Head of caudate nucleus (tissue), 42 donors: ENCODE measurements around the gene RSL24D1.
A peak's percentile ranks its signal among the peaks of the same experiment; 100 is the strongest.

Experiments
- DNase-seq, 42 donors: peaks; one replicate each; pipeline versions ENCODE4 v3.0.0 to v3.0.0-alpha.2; 2020 to 2021; ENCODE audit warnings: mixed read lengths in 7 of 42
- intact Hi-C: fragments of 100-400 bp; cut with DNase I; formaldehyde crosslinking; loops from one replicate; pipeline ENCODE4 v1.15.0; 2022

Gene RSL24D1

DNA sequence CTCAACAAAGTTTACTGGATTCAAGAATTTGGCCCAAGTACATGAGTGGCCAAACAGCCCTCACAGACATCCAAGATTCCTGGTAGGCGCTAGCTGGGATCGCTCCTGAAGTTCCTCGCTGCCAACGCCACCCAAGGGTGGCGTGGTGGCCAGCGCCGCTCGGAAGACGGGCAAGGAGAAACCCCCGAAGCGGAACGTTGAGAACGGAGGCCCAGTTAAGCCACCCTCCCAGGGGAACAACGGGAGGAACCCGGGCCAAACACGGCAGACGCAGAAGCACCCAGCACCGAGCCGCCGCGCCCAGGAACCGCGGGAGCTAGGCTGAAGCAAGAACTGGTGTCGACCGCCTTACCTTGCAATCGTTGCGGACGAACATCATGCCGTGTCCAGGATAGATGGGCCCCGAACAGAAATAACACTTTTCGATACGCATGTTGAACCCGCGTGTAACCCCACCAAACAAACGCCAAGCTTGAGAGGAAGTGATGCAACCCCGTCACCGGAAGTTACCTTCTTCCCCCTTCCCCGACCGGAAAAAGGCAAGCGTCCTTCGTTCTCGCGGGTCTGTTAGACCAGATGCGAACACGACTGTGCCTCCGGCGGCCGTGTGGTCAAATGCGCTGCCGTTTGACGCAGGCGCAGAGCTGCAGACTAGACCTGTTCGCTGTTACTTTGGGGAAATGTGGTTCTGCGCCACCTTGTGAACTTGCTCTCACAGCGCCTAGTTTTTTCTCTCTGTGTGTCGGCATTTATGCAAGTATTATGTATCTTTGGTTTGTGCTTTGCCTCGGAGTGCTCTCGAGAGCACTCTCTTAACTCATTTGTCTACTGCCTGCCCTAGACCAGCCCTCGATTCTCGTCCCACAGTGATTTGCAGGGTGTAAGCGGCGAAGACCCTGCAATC is at the start of gene RSL24D1:
TSS of gene RSL24D1 (minus strand) at position 484 of the 904 bp plus-strand sequence. CDS start at position 433, 51 bp downstream.
- intact Hi-C loops = loop anchor here (5.0 kb wide), 1 partner anchor 211 kb away; the partner anchor contains the start of genes CCPG1 and PIERCE2

DNA sequence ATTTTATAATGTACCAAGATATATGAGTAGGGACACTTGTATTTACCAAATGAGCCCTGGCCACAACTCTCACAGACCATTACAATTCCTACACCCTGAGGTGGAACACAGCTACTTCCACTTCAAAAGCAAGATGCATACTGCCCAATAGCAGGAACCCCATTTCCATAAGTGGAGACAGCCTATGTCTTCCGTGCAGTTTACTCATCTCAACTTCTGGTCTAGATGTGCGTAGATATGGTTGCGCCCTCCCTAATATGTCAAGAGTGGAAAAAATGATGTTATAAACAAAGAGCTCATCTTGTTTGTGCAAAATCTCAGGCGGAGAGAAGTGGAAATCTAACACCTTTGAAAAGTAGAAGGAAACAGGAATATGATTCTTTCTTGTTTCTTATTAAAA is 48.3 kb upstream of the RSL24D1 start:
- intact Hi-C loops = no loop called here
- no peak for DNase-seq

More for the DNA sequence above, at the start of gene RSL24D1:
- DNase-seq = peak; percentile 94 to 99 (median 97)

DNA sequence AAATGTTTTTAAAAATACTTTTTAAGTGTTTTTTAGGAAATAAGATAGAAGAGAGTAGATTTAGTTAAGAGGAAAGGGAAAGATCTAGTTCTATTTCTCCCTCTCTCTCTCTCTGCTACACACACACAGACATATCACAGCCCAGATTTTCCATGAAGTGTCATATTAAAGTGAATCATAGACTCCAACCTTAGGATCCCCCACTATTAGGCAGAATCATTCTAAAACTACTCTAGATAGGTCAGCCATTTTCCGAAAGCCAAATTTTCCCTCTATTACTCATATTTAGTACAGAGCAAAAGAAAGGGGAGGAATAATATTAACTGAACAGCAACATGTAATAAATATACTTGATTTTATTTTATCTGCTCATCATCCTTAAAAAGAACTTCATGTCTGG is 45.1 kb upstream of the RSL24D1 start:
- intact Hi-C loops = no loop called here

DNA sequence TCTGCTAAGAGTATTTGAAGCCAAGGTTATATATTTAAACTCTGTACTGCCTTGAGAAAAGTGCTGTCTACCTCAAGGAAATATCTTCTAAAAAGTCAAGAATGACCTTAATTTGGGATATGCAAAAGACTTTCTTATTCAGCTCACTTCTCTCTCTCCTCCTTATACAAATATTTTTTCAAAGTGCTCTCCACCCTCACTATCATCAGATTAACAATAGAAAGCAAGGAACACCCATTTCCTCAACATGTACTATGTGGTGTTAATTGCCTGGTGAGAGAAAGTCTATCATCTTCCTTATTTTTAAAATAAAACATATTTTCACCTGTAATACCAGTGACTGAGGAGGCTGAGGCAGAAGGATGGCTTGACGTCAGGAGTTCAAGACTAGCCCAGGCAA is 44.4 kb upstream of the RSL24D1 start:
- intact Hi-C loops = no loop called here
- DNase-seq = no peak

More for the DNA sequence above, 45.1 kb upstream of the RSL24D1 start:
- no peak for DNase-seq

DNA sequence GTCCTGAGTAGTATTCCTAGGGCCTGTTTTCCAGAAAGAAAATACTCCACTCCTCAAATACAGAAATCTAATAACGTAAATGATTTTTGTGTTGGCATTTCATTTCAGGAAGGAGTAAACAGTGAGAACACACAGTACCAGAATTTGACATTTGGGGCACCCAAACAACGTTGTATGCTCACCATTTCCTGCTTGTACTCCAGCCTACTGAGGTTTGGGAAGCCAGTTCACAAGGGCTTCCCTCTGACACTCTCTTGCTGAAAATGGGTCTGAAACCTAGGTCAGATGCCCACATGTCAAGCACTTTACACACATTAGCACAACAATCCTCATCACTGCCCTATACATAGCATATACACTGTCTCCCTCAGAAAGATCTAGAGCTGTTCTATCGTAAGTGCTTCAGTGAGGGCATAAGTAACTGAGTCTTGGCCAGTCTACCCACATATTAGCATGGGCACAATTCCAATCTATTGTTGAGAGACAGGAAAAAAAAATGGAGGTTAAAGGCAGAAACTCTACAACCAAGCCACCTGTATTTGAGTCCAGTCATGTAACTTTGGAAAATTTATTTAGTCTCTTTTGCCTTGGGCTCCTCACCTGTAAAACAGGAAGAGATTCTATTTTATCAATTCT is 43.5 kb upstream of the RSL24D1 start:
- intact Hi-C loops = no loop called here
- no peak for DNase-seq

DNA sequence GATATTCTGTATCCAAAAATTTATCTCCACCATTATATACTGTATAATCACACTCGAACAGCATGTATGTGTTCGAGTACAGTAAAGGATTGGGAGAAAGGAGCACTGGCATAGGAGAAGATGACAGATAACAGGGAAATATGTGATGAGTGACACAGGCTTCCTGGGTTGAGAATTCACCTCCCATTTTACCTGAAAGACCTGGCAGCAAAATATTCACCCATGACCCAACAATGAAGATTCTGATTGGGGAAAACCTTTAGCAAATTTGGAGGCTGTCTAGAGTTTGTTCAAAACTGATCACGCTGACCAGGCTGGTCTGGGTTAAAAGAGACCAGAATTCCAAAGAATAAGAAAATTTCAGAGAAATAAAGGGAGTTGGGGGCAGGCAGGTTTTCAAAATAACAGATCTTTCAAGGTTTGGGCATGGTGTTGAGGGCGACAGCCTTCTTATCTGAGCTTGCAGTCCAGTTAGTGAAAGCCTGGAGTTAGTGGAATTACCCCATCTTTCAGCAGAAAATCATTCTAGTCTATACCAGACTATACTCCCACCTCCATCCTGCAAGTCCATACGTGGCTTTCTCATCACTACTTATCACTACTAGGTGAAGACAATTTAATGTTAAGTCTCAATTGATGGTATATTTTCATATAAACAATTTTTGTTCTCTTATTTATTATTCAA is 42.8 kb upstream of the RSL24D1 start:
- intact Hi-C loops = no loop called here
- no peak for DNase-seq

DNA sequence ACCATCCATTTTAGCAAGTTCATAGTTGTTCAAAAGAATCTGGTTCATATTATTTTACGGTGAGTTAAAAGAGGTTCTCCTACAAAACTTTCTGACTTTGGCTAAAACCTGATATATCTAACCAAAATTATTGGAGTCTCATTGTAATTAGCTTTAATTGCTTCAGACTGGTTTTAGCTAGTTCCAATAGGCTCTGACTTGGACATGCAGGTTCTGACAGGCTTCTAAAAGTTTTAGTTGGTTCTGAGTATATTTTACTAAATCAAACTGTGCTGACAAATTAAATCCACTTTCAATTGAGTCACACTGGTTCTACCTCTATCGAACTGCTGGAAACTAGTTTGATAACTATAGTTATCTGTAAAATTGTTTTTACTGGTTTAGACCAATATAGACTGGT is 42.1 kb upstream of the RSL24D1 start:
- DNase-seq = no peak
- intact Hi-C loops = no loop called here

DNA sequence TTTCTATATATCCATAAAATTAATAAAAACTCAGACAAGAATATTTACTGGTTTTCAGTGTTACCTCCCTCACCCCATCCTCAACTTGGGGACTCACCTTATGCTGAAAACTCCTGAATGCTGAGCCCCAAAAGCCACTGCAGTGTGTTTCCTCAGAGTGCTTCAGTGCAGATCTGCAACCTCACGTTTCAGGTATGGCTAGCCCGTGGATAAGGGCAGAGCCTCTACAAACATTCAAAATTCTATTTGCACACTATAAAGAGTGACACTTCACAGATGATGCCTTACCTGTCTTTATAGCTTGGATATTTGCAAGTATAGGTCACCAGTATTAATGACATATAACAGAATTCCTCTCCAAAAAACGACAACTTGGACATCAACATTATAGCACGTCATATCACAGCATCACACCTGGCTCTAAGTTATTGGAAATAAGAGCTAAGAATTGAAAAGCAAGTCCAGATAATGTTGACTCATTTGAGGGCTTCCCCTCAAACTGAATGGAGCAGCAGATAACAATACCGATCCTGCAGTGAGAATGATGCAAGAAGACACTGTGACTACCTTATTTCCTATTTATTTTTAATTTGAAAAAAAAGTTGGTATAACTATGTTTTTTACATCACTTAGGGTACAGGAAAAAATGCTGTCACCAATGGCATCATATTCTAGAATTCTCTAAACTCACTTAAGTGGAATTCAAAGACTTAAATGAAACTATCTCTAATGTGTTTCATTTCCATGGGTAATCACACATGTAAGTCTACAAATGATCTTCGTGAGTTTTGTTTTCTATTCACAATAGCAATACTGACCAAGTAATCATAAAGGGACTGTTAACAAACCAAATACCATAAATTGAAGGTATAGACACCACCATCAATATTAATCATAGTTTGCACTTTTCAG is 40.7 kb upstream of the RSL24D1 start:
- intact Hi-C loops = no loop called here
- no peak for DNase-seq

DNA sequence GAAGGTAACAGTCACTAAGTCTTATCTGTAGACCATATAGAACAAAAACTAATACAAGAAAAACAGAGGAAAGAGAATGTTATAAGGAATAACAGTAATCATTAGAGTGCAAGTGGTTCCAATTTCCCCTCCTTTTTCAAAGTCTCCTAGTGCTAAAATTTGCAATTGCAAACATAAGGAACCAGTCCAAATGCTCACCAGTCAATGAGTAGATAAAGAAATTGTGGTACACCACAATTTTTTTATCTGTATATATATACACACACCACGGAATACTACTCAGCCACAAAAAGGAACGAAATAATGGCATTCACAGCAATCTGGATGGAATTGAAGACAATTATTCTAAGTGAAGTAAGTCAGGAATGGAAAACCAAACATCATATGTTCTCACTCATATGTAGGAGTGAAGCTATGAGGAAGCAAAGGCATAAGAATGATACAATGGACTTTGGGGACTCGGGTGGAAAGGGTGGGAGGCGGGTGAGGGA is 38.9 kb upstream of the RSL24D1 start:
- no peak for DNase-seq
- intact Hi-C loops = no loop called here

DNA sequence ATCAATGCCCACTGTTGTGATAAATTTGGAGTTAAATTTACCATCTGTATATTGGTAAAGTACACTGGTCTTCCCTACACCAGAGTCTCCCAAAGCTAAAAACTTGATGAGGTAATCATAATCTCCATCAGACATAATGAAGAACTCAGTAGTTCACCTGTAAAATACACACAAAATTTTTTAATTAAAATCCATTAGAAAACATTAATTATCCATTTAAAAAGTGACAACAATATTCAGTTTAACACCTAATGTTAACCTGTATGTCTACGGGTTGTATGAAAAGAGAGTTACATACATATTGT is 38.0 kb upstream of the RSL24D1 start:
- DNase-seq = no peak
- intact Hi-C loops = no loop called here

DNA sequence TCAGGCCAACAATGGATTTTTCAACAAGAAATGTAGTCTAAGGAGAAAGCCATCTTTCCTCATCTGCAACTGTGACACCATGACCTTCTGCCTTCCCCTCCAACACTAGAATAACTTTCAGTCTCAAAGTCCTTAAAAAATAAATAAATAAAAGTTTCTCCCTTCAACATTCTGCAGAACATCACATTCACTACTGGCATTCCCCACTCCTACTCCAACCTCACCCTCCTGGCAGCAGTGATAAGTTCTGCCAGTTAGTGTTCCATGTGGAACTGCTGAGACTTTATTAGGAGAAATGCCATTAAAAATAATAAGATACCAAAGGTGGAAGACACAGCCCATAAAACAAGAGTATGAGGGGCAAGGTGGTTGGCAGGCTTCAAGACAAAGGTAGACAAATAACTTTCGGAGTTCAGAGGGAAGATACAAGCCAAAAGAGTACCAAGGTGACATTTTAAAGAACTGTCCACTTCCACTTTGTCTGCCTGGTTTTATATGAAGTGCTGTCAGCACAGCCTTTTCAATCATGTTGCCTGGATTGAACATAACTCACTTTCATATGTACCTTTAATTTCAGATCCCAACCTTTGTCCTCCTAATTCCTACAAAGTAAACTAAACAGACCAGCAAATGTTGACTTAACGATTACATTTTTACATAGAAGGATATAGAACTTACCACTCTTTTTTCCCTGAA is 37.5 kb upstream of the RSL24D1 start:
- intact Hi-C loops = no loop called here
- no peak for DNase-seq

DNA sequence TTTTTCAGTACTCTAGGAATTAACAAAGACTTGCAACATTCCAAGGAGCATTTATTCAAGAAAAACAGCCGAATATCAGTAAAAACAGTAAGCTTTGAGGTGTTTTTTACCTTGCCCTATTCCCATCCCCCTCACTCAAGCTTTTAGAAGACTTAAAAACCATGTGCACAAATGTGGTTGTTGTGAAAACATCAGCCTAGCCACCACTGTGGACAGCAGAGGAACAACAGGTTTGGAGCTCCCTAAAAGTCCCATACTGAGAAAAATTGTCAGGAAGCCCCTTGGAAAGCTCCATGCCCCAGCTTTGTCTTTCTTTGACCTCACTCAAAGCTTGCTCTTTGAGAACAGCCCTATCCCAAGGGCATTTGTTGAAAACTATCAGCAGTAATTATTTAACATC is 34.7 kb upstream of the RSL24D1 start:
- intact Hi-C loops = no loop called here

DNA sequence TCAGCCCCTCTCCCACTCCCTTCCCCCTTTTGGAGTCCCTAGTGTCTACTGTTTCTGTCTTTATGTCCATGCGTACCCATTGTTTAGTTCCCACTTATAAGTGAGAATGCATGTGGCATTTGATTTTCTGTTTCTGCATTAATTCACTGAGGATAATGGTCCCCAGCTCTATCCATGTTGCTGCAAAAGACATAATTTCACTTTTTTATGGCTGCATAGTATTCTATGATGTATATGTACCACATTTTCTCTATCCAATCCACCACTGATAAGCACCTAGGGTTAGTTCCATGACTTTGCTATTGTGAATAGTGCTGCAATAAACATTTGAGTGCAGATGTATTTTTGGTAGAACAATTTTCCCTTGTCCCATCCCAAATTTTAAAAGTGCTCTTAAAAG is 34.2 kb upstream of the RSL24D1 start:
- DNase-seq = no peak
- intact Hi-C loops = no loop called here

More for the DNA sequence above, 34.7 kb upstream of the RSL24D1 start:
- no peak for DNase-seq

DNA sequence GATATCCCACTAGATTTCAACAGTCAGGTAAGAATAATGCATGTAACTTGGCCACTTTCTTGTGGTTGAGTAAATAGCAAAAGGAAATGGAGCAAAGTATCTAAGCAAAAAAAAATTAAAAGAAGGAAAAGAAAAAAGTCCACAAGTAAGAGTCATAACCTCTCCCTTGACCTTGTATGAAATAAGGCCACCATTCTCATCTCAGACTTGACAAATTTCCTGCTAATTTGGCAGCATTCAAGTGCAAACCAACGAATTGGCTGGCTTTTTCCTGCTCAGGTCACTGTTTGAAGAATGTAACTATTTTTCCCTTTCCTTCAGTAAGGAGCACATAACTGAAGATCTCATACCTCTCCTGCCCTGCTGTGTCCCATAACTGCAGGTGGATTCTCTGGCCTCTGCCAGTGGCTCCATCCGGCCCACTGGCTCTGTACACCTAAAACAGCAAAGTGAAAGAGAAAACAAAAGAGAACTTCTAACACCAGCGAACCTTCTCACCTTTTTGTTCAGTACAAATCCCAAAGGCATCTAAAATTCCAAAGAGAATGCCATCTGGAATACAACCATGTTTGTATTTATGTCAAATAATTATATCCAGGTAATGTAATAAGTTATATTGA is 33.4 kb upstream of the RSL24D1 start:
- no peak for DNase-seq
- intact Hi-C loops = no loop called here

DNA sequence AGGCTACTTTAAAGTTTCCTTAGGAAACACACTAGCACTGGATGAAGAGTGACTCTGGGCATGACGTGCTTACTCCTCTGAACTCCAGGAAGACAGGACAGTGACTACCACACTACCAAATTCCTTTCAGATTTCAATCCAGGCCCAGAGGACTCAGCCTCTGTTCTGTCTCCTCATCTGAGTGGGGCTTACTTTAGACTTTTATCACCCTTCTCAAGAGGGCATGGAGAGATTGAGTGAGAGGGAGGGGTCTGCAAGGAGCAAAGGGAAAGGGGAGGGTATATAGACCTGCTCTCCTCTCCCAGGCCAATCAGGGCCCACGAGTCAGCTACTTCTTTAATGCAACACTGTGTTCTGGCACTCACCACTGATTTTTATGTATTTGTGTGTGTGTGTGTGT is 29.4 kb upstream of the RSL24D1 start:
- DNase-seq = no peak
- intact Hi-C loops = no loop called here

DNA sequence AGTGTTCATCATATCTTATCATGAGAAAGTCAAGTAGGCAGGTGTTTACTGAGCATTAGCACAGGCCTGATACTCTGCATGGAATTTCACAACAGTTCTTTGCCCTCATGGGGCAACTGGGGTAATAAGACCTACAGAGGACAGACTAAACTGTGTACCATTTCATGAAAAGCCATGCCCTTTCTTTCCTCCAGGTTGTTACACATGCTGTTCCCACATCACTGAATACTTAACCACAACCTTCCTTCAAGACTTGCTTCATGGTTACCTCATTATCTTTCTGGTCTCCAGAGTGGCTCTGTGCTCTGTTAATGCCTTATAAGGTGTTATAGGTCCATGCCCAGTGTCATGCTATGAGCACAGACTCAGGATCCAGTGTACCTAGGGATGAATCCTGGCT is 28.2 kb upstream of the RSL24D1 start:
- intact Hi-C loops = no loop called here
- DNase-seq = no peak

DNA sequence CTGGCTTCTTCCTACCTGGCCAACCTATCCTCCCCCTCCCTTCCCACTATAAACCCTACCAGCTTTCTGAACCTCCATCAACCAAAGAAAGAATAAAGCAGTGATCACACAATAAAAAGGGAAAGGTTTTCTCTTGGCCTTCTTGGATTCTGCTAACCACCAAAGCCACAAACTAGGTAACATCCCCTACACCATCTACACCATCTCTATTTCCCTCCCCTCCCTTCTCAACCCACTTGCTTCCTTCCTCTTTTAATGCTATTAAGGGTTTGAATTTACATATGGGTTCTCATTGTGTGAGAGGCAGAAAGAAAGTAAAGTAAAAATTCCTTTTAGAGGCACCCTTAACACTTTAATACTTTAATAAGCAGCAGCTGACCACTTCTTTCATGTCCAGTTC is 25.8 kb upstream of the RSL24D1 start:
- intact Hi-C loops = no loop called here
- DNase-seq = no peak
